Ovary (tissue), 3 donors: ENCODE measurements around the gene ALDH3B2.

Source experiments
- CTCF ChIP-seq, 3 donors: fragments of 450-650 bp in 2 of 3; fragments of 200-600 bp in 1 of 3; IDR thresholded peaks; one replicate each; pipeline versions ENCODE4 v1.5.1 to v1.8.0; 2016 to 2022; ENCODE audit warnings: antibody characterized with exemption in 3 of 3, mild to moderate bottlenecking in 1 of 3
- EP300 ChIP-seq: sonication (generic); formaldehyde crosslinking; IDR thresholded peaks from one replicate; pipeline ENCODE4 v1.6.1; 2017; ENCODE audit warnings: antibody characterized with exemption
- POLR2A ChIP-seq: fragments of 450-650 bp; IDR thresholded peaks from one replicate; pipeline ENCODE4 v1.6.1; 2017; ENCODE audit warnings: antibody characterized with exemption, mild to moderate bottlenecking, moderate library complexity
- donor health status: DM: no; HTN: no; CAD: no.

- TF ChIP-seq CTCF (IDR thresholded peaks at IDR 0.05) (no peak), POLR2A (no peak), EP300 (no peak)
These were observed 8.7 kb downstream of the ALDH3B2 start for GRCh38 chr11:67665541-67666302.
